Measurements from ENCODE around the gene CKAP2L.

Gene CKAP2L

DNA sequence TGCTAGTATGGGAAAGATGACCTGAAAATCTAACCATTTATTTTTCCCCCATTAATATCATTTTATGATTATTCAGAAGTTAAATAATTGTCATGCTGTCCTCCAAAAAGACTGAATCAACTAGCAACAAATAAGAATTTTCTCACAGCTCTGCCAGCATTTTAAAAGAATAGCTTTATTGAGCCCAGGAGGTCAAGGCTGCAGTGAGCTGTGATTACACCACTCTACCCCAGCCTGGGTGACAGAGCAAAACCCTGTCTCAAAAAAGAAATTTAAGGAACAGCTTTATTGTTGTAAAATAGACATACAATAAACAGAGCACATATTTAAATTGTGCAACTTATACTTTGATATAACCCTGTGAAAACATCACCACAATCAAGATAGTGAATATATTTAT is 44.7 kb upstream of the CKAP2L start:
- TF ChIP-seq ZNF384 (IDR thresholded peaks at IDR 0.05) = no peak
- TF ChIP-seq L3MBTL2 (conservative IDR thresholded peaks at IDR 0.05) = no peak
- TF ChIP-seq ARNT (IDR thresholded peaks at IDR 0.05) = no peak
- no peak for TF ChIP-seq ELF4 (IDR thresholded peaks at IDR 0.05)
- TF ChIP-seq, protein P1, sequence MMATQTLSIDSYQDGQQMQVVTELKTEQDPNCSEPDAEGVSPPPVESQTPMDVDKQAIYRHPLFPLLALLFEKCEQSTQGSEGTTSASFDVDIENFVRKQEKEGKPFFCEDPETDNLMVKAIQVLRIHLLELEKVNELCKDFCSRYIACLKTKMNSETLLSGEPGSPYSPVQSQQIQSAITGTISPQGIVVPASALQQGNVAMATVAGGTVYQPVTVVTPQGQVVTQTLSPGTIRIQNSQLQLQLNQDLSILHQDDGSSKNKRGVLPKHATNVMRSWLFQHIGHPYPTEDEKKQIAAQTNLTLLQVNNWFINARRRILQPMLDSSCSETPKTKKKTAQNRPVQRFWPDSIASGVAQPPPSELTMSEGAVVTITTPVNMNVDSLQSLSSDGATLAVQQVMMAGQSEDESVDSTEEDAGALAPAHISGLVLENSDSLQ (IDR thresholded peaks at IDR 0.05) = no peak
- TF ChIP-seq BHLHE40 (IDR thresholded peaks at IDR 0.05; ENCODE audit: borderline replicate concordance) = no peak
- TF ChIP-seq FOXA1 (IDR thresholded peaks at IDR 0.05) = no peak
- no peak for TF ChIP-seq HDGF (IDR thresholded peaks at IDR 0.05; ENCODE audit: borderline replicate concordance)
- TF ChIP-seq SP1 (IDR thresholded peaks at IDR 0.05) = no peak
- TF ChIP-seq FOXM1 (IDR thresholded peaks at IDR 0.05; ENCODE audit: borderline replicate concordance) = no peak
- TF ChIP-seq SUZ12 (IDR thresholded peaks at IDR 0.05) = no peak
- TF ChIP-seq NFRKB (IDR thresholded peaks at IDR 0.05) = no peak
- TF ChIP-seq LEF1 (IDR thresholded peaks at IDR 0.05; ENCODE audit: borderline replicate concordance) = no peak
- TF ChIP-seq TARDBP (IDR thresholded peaks at IDR 0.05) = no peak
- no peak for TF ChIP-seq CTBP1 (IDR thresholded peaks at IDR 0.05; ENCODE audit: borderline replicate concordance)
- TF ChIP-seq FOXK2 (IDR thresholded peaks at IDR 0.05) = no peak
- ChIA-PET CTCF (interaction anchor here (0.6 to 1.0 kb wide), 2 partner anchors 15 to 43 kb away, joined by 3 to 4 read pairs; no protein-coding TSS in a partner anchor), POLR2A (no interaction called here)
- no peak for DNase-seq (ENCODE audit: extremely low spot score)

DNA sequence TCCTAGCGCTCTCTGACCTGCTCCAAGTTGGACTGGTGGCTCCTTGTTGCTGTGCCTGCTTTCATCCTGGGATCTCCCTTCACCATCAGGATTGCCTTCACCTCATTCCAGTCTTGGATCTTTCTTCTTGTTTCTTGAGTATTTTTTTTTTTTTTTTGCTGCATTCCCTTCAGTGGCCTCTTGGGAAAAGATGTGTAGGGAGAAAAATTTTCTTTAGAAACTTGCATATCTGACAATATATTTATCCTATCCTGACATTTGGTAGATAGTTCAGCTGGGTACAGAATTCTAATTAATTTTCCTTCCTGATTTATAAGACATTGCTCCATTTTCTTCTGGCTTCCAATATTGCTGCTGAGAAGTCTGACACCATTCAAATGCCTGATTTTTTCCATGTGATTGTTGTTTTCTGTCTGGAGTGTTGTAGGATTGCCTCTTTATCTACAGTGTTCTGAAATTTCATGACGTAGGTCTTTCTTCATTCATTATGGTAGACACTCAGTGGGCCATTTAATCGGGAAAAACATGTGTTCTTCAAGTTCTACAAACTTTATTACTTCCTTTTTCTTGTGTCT is 42.9 kb upstream of the CKAP2L start:
- ChIA-PET CTCF (interaction anchor here (0.6 kb wide), 1 partner anchor 18 kb away, joined by 6 read pairs; no protein-coding TSS in a partner anchor), POLR2A (no interaction called here)
- DNase-seq (ENCODE audit: extremely low spot score) = no peak
- TF ChIP-seq FOXK2 (IDR thresholded peaks at IDR 0.05) (no peak), CTBP1 (IDR thresholded peaks at IDR 0.05; ENCODE audit: borderline replicate concordance) (no peak), ELF4 (IDR thresholded peaks at IDR 0.05) (no peak), BHLHE40 (IDR thresholded peaks at IDR 0.05; ENCODE audit: borderline replicate concordance) (no peak), TARDBP (IDR thresholded peaks at IDR 0.05) (no peak), L3MBTL2 (conservative IDR thresholded peaks at IDR 0.05) (no peak), SP1 (IDR thresholded peaks at IDR 0.05) (no peak), ZNF384 (IDR thresholded peaks at IDR 0.05) (no peak), FOXM1 (IDR thresholded peaks at IDR 0.05; ENCODE audit: borderline replicate concordance) (no peak), NFRKB (IDR thresholded peaks at IDR 0.05) (no peak), FOXA1 (IDR thresholded peaks at IDR 0.05) (no peak), HDGF (IDR thresholded peaks at IDR 0.05; ENCODE audit: borderline replicate concordance) (no peak), LEF1 (IDR thresholded peaks at IDR 0.05; ENCODE audit: borderline replicate concordance) (no peak), SUZ12 (IDR thresholded peaks at IDR 0.05) (no peak), ARNT (IDR thresholded peaks at IDR 0.05) (no peak)
- TF ChIP-seq, protein P1 (IDR thresholded peaks at IDR 0.05) = no peak

DNA sequence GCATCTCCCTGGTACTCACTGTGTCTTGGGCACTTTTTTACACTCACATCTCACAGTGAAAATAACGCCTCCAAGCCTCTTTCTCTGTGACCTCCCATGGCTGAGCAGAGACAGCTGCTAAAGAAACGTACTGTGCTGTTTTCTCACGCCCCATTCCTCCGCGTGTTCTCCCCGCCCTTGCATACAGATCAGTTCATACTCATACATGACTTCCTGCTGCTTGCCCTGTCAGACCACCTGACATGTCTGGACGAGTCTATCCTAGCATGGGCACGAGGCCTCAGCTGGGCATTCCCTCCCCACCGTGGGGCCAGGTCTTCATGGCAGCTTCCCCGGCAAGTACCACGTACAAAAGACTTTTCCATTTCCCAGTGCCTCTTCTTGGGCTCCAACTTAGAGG is 41.1 kb upstream of the CKAP2L start:
- no peak for DNase-seq (ENCODE audit: extremely low spot score)
- TF ChIP-seq ARNT (IDR thresholded peaks at IDR 0.05) (no peak), BHLHE40 (IDR thresholded peaks at IDR 0.05; ENCODE audit: borderline replicate concordance) (no peak), FOXK2 (IDR thresholded peaks at IDR 0.05) (no peak), SUZ12 (IDR thresholded peaks at IDR 0.05) (no peak), ZNF384 (IDR thresholded peaks at IDR 0.05) (no peak), NFRKB (IDR thresholded peaks at IDR 0.05) (no peak), L3MBTL2 (conservative IDR thresholded peaks at IDR 0.05) (no peak)
- CTCF ChIA-PET = no interaction called here
- POLR2A ChIA-PET = no interaction called here

DNA sequence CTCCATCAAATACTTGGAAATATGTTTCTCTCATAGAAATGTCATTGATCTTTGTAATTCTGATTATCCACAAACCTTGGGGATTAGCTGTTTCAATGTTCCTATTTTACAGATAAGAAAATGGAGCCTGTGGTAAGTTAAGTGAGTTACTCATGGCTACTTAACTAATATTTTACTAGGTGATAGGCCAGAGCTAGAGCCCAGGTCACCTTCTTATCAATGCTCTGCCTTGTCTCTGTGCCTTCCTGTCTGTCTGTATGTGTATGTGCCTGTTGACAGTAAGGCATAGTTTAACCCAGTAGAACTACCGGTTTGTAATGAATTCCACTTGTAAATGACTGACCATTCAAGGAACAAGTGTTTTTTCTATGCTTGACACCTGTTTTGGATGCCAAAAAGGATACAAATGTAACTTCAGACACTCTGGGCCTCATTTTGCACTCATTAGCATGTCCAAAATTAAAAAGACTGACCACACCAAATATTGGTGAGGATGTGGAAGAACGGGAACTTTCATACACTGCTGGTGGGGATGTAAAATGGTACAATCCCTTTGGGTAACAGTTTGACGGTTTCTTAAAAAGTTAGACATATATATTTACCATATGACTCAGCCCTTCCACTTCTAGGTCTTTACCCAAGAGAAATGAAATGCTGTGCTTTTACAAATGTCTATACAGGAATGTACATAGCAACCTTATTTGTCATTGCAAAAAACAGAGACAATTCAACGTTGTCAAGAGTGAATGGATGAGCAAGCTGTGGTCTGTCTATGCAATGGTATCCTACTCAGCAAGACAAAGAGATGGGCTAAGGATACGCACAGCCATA is 39.5 kb upstream of the CKAP2L start:
- TF ChIP-seq ZNF384 (IDR thresholded peaks at IDR 0.05) = no peak
- no peak for TF ChIP-seq TARDBP (IDR thresholded peaks at IDR 0.05)
- no peak for TF ChIP-seq SP1 (IDR thresholded peaks at IDR 0.05)
- TF ChIP-seq SUZ12 (IDR thresholded peaks at IDR 0.05) = no peak
- no peak for TF ChIP-seq L3MBTL2 (conservative IDR thresholded peaks at IDR 0.05)
- no peak for TF ChIP-seq ARNT (IDR thresholded peaks at IDR 0.05)
- TF ChIP-seq, protein P1 (IDR thresholded peaks at IDR 0.05) = no peak
- no peak for TF ChIP-seq FOXA1 (IDR thresholded peaks at IDR 0.05)
- no peak for TF ChIP-seq NFRKB (IDR thresholded peaks at IDR 0.05)
- no peak for TF ChIP-seq CTBP1 (IDR thresholded peaks at IDR 0.05; ENCODE audit: borderline replicate concordance)
- DNase-seq (ENCODE audit: extremely low spot score) = no peak
- ChIA-PET CTCF (no interaction called here), POLR2A (no interaction called here)

DNA sequence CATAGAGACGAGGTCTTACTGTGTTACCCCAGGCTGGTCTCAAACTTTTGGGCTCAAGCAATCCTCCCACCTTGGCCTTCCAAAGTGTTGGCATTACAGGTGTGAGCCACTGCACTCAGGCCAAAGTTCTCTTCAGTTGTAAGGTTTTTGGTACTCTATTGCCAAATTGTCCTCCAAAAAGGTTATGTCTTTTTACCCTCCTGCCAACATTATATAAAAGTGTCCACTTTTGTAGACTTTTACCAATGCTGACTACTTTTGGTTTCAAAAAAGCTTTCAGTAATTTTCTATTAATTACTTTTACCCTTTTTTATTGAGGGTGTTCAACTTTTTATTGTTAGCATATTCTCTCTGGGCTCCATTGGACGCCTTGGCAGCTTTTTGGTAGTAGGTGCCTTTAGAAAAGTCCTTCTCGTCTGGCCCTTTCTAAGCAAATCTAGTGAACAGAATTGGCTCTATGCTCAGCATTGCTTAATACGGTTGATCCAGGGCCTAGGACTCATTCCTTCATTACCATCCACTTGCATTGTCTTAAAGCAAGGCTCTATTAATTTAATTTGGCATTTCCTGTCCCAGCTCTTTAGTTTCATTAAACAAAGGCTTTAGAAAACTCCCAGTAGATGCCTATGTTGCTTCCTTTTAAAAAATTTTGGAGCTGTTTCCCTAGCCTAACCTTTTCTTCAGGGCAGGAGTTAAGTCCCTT is 36.6 kb upstream of the CKAP2L start:
- DNase-seq (ENCODE audit: extremely low spot score) = no peak
- ChIA-PET POLR2A (no interaction called here), CTCF (no interaction called here)
- TF ChIP-seq FOXA1 (IDR thresholded peaks at IDR 0.05) (no peak), BHLHE40 (IDR thresholded peaks at IDR 0.05; ENCODE audit: borderline replicate concordance) (no peak), ARNT (IDR thresholded peaks at IDR 0.05) (no peak), SUZ12 (IDR thresholded peaks at IDR 0.05) (no peak), FOXM1 (IDR thresholded peaks at IDR 0.05; ENCODE audit: borderline replicate concordance) (no peak), TARDBP (IDR thresholded peaks at IDR 0.05) (no peak), ZNF384 (IDR thresholded peaks at IDR 0.05) (no peak), L3MBTL2 (conservative IDR thresholded peaks at IDR 0.05) (no peak), NFRKB (IDR thresholded peaks at IDR 0.05) (no peak), FOXK2 (IDR thresholded peaks at IDR 0.05) (no peak), CTBP1 (IDR thresholded peaks at IDR 0.05; ENCODE audit: borderline replicate concordance) (no peak), SP1 (IDR thresholded peaks at IDR 0.05) (no peak)
- TF ChIP-seq, protein P1 (IDR thresholded peaks at IDR 0.05) = no peak
